Activated CD4-positive, alpha-beta T cell treated with anti-CD3 and anti-CD28 coated beads, Interleukin-2, amount 10 ng/mL, durations not matched to agents 7 days and 5 days (primary cell): ENCODE data around the gene LARGE1. TPM values are rescaled to one million over a fixed set of nuclear protein-coding genes. Genes with fewer than 3 reads are reported as not detected.

ENCODE experiments used
- CTCF ChIA-PET: fragments of 350-600 bp; sonication (Branson Sonifier 250); formaldehyde crosslinking; loops from one replicate; lab custom pipeline; 2021; ENCODE audit warnings: antibody characterized with exemption; lab: Charles Lee
- POLR2A ChIA-PET: fragments of 350-600 bp; sonication (Branson Sonifier 250); formaldehyde crosslinking; loops from one replicate; lab custom pipeline; 2021; ENCODE audit warnings: antibody characterized with exemption; lab: Charles Lee
- DNase-seq: peaks from one replicate; pipeline ENCODE4 v3.0.0-alpha.2; 2020
- H3K27ac Mint-ChIP-seq: one replicate; pipeline ENCODE4 v1.8.0; 2021; ENCODE audit warnings: mild to moderate bottlenecking, moderate library complexity, mixed read lengths
- H3K27me3 Mint-ChIP-seq: one replicate; pipeline ENCODE4 v1.8.0; 2021; ENCODE audit warnings: mixed read lengths
- H3K36me3 Mint-ChIP-seq: one replicate; pipeline ENCODE4 v1.8.0; 2021; ENCODE audit warnings: low read depth, mixed read lengths
- H3K4me1 Mint-ChIP-seq: one replicate; pipeline ENCODE4 v1.8.0; 2021; ENCODE audit warnings: mixed read lengths
- H3K4me3 Mint-ChIP-seq: one replicate; pipeline ENCODE4 v1.8.0; 2021; ENCODE audit warnings: mild to moderate bottlenecking, moderate library complexity, mixed read lengths
- H3K9me3 Mint-ChIP-seq: one replicate; pipeline ENCODE4 v1.8.0; 2021; ENCODE audit warnings: mixed read lengths
- total RNA-seq, 2 experiments: library from RNA; stranded (reverse); gene quantifications; one replicate each; pipeline ENCODE4 v1.2.3, GENCODE V29; 2021

The LARGE1 gene
- total RNA-seq, 2 experiments from 2014 or later, result 0.21 to 0.40 TPM

GRCh38 chr22:33908171-33909074, 11.9 kb downstream of the LARGE1 start:
- Mint-ChIP-seq H3K4me3 (no peak overlapping the region), H3K27me3 (no peaks in the 10 kb centered on the region), H3K9me3 (no peaks in the 10 kb centered on the region), H3K4me1 (no peaks in the 10 kb centered on the region), H3K27ac (no peak overlapping the region), H3K36me3 (no peaks in the 10 kb centered on the region)
- ChIA-PET POLR2A (no interaction called here), CTCF (no interaction called here)
- no peak for DNase-seq

- Mint-ChIP-seq H3K27ac (no peak overlapping the region), H3K36me3 (no peaks in the 10 kb centered on the region), H3K9me3 (no peaks in the 10 kb centered on the region), H3K4me1 (no peaks in the 10 kb centered on the region), H3K4me3 (no peak overlapping the region), H3K27me3 (no peaks in the 10 kb centered on the region)
- ChIA-PET CTCF (interaction anchor here (1.5 kb wide), 1 partner anchor 16 kb away, joined by 4 read pairs; no protein-coding TSS in a partner anchor), POLR2A (interaction anchor here (0.6 kb wide), 1 partner anchor 14 kb away, joined by 8 read pairs; no protein-coding TSS in a partner anchor)
- no peak for DNase-seq
Measured at GRCh38 chr22:33906954-33907353, 13.3 kb downstream of the LARGE1 start.

GRCh38 chr22:33906475-33906874, 13.8 kb downstream of the LARGE1 start:
- no peaks in the 10 kb centered on the region for H3K36me3 Mint-ChIP-seq
- no peak for DNase-seq
- POLR2A ChIA-PET, result no interaction called here
- H3K27ac Mint-ChIP-seq, result no peak overlapping the region
- CTCF ChIA-PET, result interaction anchor here (1.5 kb wide), 1 partner anchor 17 kb away, joined by 4 read pairs; no protein-coding TSS in a partner anchor
- no peaks in the 10 kb centered on the region for H3K27me3 Mint-ChIP-seq
- no peaks in the 10 kb centered on the region for H3K9me3 Mint-ChIP-seq
- no peak overlapping the region for H3K4me3 Mint-ChIP-seq
- H3K4me1 Mint-ChIP-seq, result no peaks in the 10 kb centered on the region

- H3K4me3 Mint-ChIP-seq, result no peak overlapping the region
- H3K9me3 Mint-ChIP-seq, result peaks cover 2% of the 10 kb centered on the region
- no peaks in the 10 kb centered on the region for H3K27me3 Mint-ChIP-seq
- ChIA-PET CTCF (no interaction called here), POLR2A (no interaction called here)
- no peaks in the 10 kb centered on the region for H3K4me1 Mint-ChIP-seq
- no peaks in the 10 kb centered on the region for H3K36me3 Mint-ChIP-seq
- H3K27ac Mint-ChIP-seq, result no peak overlapping the region
- DNase-seq, result no peak
Measured at GRCh38 chr22:33903012-33903411, 17.3 kb downstream of the LARGE1 start.

GRCh38 chr22:33902073-33902472, 18.2 kb downstream of the LARGE1 start:
- H3K36me3 Mint-ChIP-seq, result no peaks in the 10 kb centered on the region
- H3K4me3 Mint-ChIP-seq, result no peak overlapping the region
- H3K27me3 Mint-ChIP-seq, result no peaks in the 10 kb centered on the region
- ChIA-PET CTCF (no interaction called here), POLR2A (no interaction called here)
- DNase-seq, result no peak
- no peaks in the 10 kb centered on the region for H3K4me1 Mint-ChIP-seq
- H3K9me3 Mint-ChIP-seq, result peaks cover 2% of the 10 kb centered on the region
- H3K27ac Mint-ChIP-seq, result no peak overlapping the region

GRCh38 chr22:33898121-33898520, 22.2 kb downstream of the LARGE1 start:
- DNase-seq, result no peak

GRCh38 chr22:33897448-33897835, 22.8 kb downstream of the LARGE1 start:
- H3K9me3 Mint-ChIP-seq, result peaks cover 8% of the 10 kb centered on the region
- H3K4me1 Mint-ChIP-seq, result no peaks in the 10 kb centered on the region
- no peaks in the 10 kb centered on the region for H3K36me3 Mint-ChIP-seq
- no peak overlapping the region for H3K27ac Mint-ChIP-seq
- no peak for DNase-seq
- POLR2A ChIA-PET, result no interaction called here
- H3K4me3 Mint-ChIP-seq, result no peak overlapping the region
- no peaks in the 10 kb centered on the region for H3K27me3 Mint-ChIP-seq
- CTCF ChIA-PET, result no interaction called here

More at GRCh38 chr22:33898121-33898520, 22.2 kb downstream of the LARGE1 start:
- H3K27ac Mint-ChIP-seq, result no peak overlapping the region
- no peaks in the 10 kb centered on the region for H3K27me3 Mint-ChIP-seq
- H3K4me1 Mint-ChIP-seq, result no peaks in the 10 kb centered on the region
- H3K36me3 Mint-ChIP-seq, result no peaks in the 10 kb centered on the region
- ChIA-PET CTCF (no interaction called here), POLR2A (no interaction called here)
- H3K4me3 Mint-ChIP-seq, result no peak overlapping the region
- H3K9me3 Mint-ChIP-seq, result peaks cover 8% of the 10 kb centered on the region

- CTCF ChIA-PET, result no interaction called here
- DNase-seq, result no peak
- Mint-ChIP-seq H3K27ac (no peak overlapping the region), H3K27me3 (no peaks in the 10 kb centered on the region), H3K9me3 (peaks cover 8% of the 10 kb centered on the region), H3K4me3 (no peak overlapping the region), H3K36me3 (no peaks in the 10 kb centered on the region), H3K4me1 (no peaks in the 10 kb centered on the region)
- POLR2A ChIA-PET, result no interaction called here
Measured at GRCh38 chr22:33896575-33897447, 23.5 kb downstream of the LARGE1 start.

GRCh38 chr22:33896154-33896553, 24.1 kb downstream of the LARGE1 start:
- H3K4me1 Mint-ChIP-seq, result no peaks in the 10 kb centered on the region
- no peaks in the 10 kb centered on the region for H3K27me3 Mint-ChIP-seq

GRCh38 chr22:33895444-33895843, 24.8 kb downstream of the LARGE1 start:
- Mint-ChIP-seq H3K36me3 (no peaks in the 10 kb centered on the region), H3K27ac (no peak overlapping the region), H3K27me3 (no peaks in the 10 kb centered on the region), H3K9me3 (peaks cover 8% of the 10 kb centered on the region), H3K4me1 (no peaks in the 10 kb centered on the region), H3K4me3 (no peak overlapping the region)
- DNase-seq, result no peak
- POLR2A ChIA-PET, result no interaction called here
- CTCF ChIA-PET, result no interaction called here

More at GRCh38 chr22:33896154-33896553, 24.1 kb downstream of the LARGE1 start:
- ChIA-PET CTCF (no interaction called here), POLR2A (no interaction called here)
- H3K4me3 Mint-ChIP-seq, result no peak overlapping the region
- H3K27ac Mint-ChIP-seq, result no peak overlapping the region
- no peak for DNase-seq
- no peaks in the 10 kb centered on the region for H3K36me3 Mint-ChIP-seq
- peaks cover 8% of the 10 kb centered on the region for H3K9me3 Mint-ChIP-seq

- Mint-ChIP-seq H3K27me3 (no peaks in the 10 kb centered on the region), H3K36me3 (no peaks in the 10 kb centered on the region), H3K9me3 (peaks cover 6% of the 10 kb centered on the region), H3K27ac (no peak overlapping the region), H3K4me1 (no peaks in the 10 kb centered on the region), H3K4me3 (no peak overlapping the region)
- no peak for DNase-seq
- ChIA-PET CTCF (no interaction called here), POLR2A (no interaction called here)
Measured at GRCh38 chr22:33894515-33894914, 25.8 kb downstream of the LARGE1 start.

- no peaks in the 10 kb centered on the region for H3K27me3 Mint-ChIP-seq
- ChIA-PET POLR2A (no interaction called here), CTCF (no interaction called here)
- no peaks in the 10 kb centered on the region for H3K4me1 Mint-ChIP-seq
- no peak for DNase-seq
- no peak overlapping the region for H3K4me3 Mint-ChIP-seq
- H3K9me3 Mint-ChIP-seq, result peaks cover 6% of the 10 kb centered on the region
- no peak overlapping the region for H3K27ac Mint-ChIP-seq
- H3K36me3 Mint-ChIP-seq, result no peaks in the 10 kb centered on the region
Measured at GRCh38 chr22:33894036-33894435, 26.2 kb downstream of the LARGE1 start.

- H3K36me3 Mint-ChIP-seq, result no peaks in the 10 kb centered on the region
- no peak overlapping the region for H3K4me3 Mint-ChIP-seq
- H3K27me3 Mint-ChIP-seq, result no peaks in the 10 kb centered on the region
- ChIA-PET CTCF (no interaction called here), POLR2A (no interaction called here)
- no peaks in the 10 kb centered on the region for H3K4me1 Mint-ChIP-seq
- H3K27ac Mint-ChIP-seq, result no peak overlapping the region
- no peak for DNase-seq
- H3K9me3 Mint-ChIP-seq, result peaks cover 6% of the 10 kb centered on the region
Measured at GRCh38 chr22:33893512-33893911, 26.8 kb downstream of the LARGE1 start.
